SK-N-MC (cell line): Measurements from ENCODE around the gene ACTR6.

Experiments
- EZH2 ChIP-seq: fragments of 200-600 bp; sonication (generic); IDR thresholded peaks from one replicate; pipeline ENCODE4 v1.6.1; 2017; ENCODE audit warnings: antibody characterized with exemption
- POLR2AphosphoS5 ChIP-seq: IDR thresholded peaks from 2 replicates; pipeline ENCODE4 v1.6.1; 2012; ENCODE audit warnings: mild to moderate bottlenecking, low read depth, low read length, borderline replicate concordance

DNA sequence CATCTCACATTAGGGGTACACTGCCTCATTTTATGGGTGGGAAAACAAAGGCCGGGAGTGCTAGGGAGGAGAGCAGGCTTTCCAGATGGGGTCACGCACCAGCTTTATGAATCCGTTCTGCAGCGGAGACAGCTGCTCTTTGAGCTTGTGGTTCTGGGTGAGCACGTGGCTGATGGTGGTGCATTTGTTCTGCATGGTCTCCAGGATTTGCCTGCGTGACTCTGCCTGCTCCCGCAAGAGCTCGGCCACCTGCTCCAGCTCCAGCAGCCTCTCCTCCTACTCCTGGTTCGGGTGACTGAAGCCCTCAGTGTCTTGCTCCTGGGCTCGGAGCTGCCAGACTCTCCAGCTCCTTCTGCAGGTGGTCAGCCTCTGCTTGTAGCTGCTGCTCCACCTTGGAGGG lies 34.4 kb upstream of the ACTR6 start:
- TF ChIP-seq POLR2AphosphoS5 (no peak), EZH2 (no peak)
